GM21529 (cell line): Measurements from ENCODE around the gene RCBTB1.
"Not testable (repeated sequence)": the region's sequence is repeated elsewhere in the genome, so short reads cannot be mapped to it uniquely, and the experiment has no call there.

Experiments
- ATAC-seq: cut with Tn5 transposase; IDR thresholded peaks from one replicate; pipeline ENCODE4 v1.9.1; 2021; ENCODE audit not compliant: unreplicated experiment

The RCBTB1 gene

DNA sequence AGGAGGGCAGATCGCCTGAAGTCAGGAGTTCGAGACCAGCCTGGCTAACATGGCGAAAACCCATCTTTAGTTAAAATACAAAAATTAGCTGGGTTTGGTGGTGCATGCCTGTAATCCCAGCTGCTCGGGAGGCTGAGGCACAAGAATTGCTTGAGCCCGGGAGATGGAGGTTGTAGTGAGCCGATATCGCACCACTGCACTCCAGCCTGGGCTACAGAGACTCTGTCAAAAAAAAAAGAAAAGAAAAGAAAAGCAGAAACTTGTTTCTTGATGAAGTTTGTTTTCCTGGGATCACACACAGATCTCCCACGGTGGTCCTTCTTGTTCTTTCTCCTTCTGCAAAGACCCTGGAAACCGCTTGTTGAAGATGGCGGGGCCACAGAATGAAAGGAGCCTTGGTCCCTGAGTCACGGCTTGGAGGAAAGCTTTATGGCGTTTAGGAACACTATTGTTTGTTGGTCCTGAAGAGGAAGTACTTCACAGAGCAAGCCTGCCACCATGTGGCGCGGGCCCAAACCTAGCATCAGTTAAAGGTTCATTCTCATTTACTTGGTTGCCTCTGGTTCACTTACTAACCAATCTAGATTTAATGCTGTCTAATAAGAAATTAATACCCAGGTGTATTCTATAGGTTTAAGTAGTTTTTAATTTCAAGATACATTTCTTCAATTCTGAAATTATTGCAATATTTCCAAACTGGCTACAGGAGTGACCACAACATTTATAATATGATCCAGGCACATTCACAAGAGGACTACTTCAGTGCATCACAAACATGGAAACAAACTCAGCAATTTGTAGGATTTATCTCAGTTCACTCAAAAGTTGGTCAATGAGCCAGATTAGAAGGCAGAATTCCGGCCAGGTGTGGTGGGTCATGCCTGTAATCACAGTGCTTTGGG is 21.6 kb upstream of the RCBTB1 start:
- ATAC-seq, result peak; percentile 95

DNA sequence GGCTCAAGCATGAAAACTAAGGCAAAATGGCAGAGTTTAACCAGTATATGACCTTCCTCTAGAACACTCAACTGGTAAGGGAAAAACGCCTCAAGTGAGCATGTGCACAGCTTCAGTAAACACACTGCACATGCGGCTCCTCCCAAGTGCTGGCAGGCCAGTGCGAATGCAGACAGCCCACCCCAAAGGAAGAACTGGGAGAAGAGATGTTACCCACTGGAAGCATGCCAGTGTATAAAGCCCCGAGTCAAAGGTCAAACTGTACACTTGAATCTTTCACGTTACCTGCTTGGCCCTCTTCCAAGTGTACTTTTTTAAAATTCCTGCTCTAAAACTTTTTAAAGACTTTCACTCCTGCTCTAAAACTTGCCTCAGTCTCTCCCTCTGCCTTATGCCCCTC is 19.2 kb upstream of the RCBTB1 start:
- ATAC-seq, result no peak

DNA sequence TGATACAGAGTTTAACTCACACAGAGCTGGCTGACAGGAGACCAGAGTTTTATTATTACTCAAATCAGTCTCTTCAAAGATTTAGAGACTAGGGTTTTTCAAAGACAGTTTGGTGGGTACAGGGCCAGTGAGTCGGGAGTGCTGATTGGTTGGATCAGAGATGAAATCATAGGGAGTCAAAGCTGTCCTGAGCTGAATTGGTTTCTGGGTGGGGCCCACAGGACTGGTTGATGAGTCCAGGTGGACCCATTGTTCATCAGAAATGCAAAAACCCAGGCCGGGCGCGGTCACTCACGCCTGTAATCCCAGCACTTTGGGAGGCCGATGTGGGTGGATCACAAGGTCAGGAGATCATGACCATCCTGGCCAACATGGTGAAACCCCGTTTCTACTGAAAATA is 17.3 kb upstream of the RCBTB1 start:
- not testable (repeated sequence) for ATAC-seq

DNA sequence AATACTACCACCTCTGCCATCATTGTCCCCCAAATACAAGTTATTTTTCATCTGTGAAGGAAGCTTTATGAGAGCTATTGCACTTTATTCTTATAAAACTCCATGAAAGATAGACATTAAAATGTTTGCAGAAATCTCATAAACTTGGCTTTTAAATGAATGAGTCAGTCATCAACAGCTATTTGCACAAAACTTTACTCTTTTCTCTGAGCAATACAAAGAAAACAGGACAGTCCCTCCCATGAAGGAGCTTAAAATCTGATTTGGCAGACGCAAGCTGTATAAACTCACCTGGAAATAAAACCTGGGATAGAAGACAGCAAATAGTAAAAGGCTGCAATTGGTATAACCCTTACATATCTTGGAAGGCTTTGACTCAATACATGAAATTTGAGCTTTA is 16.6 kb upstream of the RCBTB1 start:
- ATAC-seq, result no peak

DNA sequence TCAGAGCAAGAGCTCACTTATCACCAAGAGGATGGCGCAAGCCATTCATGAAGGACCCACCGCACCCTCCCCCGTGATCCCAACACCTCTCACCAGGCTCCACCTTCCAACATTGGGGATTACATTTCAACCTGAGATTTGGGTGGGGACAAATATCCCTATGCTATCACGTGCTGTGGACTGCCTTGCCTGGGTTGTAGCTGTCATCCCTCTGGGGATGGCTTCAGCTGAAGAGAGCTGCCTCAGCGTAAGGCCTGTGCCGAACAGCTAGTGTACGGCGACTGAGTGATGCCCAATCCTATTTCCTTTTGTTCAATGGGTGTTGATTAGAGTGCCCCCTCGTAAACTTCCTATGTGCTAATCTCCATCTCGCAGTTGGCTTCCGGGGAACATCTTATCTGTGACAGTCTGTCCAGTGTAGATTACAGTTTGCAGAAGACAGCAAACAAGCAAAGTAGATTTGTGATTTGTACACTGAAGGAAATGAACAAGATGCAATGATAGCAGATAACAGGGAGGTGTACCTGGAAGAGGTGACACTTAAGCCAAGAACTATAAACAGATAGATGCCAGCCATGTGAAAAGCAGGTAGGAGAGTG is 11.8 kb upstream of the RCBTB1 start:
- ATAC-seq, result no peak

DNA sequence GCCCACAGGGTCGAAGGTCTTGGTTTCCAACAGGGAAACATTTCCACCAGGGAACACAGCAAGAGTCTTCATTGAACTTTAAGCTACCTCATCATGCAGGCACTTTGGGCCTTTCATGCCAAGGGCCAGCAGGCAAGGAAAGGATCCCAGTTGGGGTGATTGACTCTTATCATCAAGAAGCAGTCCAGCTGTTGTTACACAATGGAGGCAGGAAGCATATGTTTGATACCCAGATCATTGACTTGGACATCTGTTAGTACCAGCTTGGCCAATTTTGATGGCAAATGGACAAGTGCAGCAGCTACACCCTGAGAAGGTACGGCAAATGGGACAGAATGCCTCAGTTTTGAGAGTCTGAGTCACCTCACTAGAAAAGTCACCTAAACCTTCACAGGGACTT is 10.9 kb upstream of the RCBTB1 start:
- ATAC-seq, result no peak

DNA sequence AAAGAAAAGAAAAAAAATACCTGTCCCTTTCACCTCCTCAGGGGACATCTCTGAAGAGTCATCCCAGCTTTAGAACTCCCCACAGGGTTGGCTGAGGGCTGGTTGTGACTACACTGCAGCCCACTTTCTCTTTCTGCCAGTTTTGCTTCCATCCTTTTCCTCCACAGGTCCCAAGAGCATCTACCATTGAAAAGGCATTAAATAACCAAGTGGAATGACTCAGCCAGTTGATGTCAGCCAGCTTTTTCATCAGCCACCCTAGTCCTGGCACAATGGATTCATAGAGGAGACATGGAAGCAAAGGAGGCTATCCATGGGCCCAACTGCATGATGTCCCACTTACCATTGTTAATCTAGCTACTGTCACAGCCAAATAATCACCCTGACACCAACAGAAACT is 9.2 kb upstream of the RCBTB1 start:
- no peak for ATAC-seq

DNA sequence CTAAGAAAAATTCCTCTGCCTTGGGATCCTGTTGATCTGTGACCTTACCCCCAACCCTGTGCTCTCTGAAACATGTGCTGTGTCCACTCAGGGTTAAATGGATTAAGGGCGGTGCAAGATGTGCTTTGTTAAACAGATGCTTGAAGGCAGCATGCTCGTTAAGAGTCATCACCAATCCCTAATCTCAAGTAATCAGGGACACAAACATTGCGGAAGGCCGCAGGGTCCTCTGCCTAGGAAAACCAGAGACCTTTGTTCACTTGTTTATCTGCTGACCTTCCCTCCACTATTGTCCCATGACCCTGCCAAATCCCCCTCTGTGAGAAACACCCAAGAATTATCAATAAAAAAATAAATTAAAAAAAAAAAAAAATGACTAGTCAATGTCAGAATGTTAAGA is 8.5 kb upstream of the RCBTB1 start:
- ATAC-seq, result not testable (repeated sequence)

DNA sequence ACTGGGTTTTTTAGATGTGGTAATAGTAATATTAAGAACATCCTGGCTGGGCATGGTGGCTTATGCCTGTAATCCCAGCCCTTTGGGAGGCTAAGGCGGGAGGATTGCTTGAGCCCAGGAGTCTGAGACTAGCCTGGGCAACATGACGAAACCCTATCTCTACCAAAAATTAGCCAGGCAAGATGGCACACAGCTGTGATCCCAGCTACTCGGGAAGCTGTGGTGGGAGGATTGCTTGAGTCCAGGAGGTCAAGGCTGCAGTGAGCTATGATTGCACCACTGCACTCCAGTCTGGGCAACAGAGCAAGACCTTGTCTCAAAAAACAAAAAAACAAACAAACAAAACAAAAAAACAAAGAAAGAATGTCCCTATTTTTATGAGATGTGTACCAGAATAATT is 5.4 kb upstream of the RCBTB1 start:
- not testable (repeated sequence) for ATAC-seq

DNA sequence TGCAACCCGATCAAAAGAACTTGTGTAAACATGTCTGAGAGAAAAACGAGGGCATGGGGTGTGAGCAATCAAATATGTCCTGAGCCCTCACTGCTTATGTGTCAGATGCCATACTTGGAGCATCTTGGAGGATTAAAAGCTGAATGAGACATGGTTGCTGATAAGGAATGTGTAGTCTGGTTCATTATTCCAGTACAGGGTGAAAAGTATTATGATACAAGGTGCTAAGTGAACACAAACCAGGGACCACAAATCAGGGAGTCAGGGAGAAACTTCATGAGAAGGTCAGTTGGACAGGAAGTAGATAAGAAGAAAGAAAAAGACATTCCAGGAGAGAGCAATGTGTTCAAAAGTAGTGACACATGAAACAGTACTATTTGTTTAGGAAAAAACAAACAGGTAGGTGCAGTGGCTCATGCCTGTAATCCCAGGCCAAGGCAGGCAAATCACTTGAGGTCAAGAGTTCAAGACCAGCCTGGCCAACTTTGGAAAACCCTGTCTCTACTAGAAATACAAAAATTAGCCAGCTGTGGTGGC is 2.0 kb upstream of the RCBTB1 start:
- ATAC-seq, result no peak

DNA sequence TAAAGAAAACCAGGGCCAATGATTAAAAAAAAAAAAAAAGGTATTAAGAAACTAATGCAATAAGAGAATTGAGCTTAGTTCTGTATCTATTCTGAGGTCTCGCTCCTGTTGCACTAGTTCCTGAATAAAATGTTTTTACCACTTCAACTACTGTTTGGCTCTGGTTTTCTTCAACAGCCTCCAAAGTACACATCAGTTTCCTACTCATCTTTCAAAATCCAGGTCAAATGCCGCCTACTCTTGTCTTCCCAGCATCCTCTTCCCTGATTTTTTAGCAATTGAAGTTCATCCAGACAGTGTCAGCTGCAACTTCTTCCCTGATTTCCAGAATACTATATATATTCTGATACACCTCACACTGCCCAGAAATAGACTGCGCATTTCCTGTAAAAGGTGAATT is 1.4 kb upstream of the RCBTB1 start:
- ATAC-seq, result no peak

DNA sequence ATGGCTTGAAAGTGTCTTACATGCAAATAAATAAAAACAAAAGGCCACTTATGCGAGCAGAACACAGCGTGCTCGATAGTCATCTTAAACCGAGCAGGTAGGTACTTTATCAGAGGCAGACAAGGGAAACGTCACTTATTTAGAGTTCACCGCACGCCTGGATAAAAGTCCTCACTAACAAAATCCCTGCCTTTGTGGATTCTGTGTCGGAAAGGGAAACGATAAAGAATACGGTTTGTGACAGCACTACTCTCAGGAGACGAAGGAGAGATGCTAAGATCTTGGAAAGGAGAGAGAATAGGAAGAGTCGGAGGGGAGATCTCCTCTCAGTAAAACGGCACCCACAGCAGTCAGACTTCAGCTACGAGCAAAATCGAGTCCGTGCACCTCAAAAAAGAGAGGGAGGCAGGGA is 581 bp downstream of the RCBTB1 start:
- ATAC-seq, result peak; percentile 11

DNA sequence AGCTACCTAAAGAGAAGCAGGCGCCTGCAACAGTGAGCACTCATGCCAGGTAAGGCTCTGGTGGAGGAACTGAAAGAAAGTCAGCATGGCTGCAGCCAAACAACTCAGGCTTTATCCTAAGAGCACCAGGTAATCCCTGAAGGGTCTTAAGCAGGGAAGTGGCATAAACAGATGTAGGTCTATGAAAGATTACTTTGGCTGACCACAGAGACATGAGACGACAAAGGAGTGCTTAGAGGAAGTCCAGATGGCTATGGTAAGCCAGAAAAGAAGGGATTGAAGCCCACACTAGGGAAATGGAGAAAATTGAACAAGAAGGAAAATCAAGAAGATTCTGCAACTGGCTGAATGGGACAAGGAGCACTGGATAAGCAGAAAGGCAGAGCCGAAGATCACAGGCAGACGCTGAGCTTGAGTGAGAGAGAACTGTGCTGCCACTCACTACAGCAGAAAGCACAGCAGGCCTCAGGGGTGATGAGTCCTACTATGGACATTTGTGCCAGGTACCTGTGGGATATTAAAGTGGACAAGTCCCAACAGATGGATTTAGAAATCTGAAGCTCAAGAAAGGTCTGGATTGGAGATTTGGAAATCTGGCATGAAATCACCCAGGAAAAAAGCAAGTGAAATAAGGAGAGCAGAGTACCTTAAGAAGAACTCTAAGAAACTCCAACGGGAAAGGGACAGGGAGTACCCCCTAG is 4.2 kb downstream of the RCBTB1 start:
- ATAC-seq, result no peak

DNA sequence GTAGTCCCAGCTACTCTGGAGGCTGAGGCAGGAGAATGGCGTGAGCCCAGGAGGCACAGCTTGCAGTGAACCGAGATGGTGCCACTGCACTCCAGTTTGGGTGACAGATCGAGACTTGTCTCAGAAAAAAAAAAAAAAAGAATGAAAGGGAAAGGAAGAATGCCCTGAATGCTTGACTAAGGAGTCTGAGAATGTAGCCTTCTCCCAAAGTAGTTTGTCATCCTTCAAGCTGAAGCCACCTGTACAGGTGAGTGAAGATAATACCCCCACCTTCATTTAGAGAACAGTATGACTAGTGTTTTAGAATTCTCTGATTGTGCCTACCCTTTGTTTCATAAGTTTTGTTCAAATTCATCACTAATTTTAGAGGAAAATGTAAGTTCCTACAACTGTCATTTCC is 5.9 kb downstream of the RCBTB1 start:
- ATAC-seq, result no peak

DNA sequence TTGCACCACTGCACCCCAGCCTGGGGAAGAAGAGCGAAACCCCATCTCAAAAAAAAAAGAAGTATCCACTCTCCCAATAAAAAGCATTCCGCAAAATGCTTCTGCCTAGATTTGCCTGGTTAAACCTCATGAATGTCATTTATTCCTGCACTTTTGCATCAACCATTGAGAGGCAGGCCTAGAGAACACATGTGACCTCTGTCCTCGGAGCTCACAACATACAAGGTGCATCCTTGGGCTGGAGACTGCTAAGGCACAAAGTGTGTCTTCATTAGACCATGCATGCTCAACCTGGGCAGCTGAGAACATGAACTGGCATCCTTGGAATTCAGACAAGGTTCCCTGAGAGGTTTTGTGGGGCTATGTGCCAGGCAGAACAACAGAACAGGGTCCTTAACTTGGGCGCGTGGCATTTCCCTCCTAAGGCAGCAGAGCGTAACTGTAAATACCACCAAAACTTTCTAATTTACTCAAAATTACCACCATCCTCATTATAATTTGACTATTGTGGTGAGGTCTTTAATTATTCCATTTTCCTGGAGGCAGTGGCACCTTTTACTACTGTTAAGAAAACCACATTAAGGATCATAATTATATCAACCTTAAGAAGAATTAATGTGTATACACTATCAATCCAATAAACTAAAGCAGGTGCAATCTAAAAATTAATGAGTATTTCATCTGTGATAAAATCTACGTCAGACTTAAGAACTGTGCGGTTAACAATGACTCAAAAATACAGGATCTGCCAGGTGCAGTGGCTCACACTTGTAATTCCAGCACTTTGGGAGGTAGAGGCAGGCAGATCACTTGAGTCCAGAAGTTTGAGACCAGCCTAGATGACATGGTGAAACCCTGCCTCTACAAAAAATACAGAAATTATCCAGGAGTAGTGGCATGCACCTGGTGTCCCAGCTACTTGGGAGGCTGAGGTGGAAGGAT is 13.8 kb downstream of the RCBTB1 start:
- no peak for ATAC-seq

DNA sequence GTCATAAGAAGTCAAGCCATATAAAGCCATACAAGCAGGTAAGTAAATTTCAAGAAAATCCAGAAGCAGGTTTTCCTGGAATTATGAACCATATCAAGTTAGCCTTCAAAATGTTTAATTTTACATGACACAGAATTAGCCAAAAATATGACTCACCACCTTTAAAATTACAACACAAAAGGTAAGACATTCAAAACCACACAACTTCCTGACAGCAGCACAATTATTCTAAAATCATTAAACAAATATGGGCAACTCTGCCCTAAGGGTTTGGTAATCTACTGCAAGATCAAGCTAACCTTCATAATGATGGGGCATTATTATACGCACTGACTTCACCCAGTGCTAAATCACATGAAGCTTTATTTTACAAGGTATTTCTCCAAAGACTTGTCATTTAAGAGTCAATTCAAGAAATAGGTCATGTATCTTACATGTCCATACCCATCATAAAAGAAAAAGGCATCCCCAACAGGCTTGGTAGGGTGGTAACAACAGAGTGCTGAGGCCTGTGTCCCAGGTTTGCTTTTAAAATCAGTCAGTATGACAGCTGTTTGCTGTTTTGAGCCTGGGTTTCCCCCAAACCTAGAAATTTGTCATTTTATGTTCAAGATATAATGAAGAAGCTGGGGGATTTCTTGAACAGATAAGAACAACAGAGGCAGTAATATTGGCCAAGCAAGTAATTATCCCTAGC is 15.2 kb downstream of the RCBTB1 start:
- no peak for ATAC-seq

DNA sequence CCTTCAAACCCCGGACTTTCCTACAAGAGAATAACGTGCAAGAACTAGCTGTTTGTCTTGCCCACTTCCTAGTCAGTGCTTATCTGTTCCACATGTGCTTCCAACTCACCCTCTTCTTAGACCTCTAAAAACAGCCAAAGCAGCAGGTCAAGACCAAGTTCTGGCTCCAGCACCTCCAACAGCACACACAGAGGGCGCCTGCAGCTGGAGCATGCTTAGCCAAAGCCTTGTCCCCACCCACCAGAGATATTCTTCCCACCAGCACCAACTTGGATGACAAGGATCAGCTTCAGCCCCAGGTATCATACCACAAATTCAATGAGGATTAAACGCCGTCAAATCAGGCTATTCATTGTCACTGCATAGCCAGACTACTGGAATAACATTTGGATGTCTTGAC is 17.9 kb downstream of the RCBTB1 start:
- ATAC-seq, result no peak

DNA sequence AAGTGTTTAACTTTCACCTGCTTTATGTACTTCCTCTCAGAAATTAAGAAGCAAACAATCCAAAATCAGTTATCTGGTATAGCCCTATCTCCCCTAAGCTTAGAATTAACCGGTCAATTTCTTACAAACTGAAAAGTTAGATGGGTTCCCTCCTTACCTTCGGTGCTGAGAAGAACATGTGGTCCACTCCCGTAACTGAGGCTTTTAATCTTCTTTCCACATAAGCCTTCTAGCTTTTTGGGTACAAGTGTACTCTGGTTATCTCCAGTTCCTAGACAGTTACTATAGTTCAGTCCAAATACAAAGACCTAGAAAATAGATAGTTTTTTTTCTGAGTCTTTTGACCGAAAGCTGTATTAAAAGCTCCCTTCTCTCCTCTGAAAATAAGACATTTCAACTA is 18.9 kb downstream of the RCBTB1 start:
- ATAC-seq, result no peak

DNA sequence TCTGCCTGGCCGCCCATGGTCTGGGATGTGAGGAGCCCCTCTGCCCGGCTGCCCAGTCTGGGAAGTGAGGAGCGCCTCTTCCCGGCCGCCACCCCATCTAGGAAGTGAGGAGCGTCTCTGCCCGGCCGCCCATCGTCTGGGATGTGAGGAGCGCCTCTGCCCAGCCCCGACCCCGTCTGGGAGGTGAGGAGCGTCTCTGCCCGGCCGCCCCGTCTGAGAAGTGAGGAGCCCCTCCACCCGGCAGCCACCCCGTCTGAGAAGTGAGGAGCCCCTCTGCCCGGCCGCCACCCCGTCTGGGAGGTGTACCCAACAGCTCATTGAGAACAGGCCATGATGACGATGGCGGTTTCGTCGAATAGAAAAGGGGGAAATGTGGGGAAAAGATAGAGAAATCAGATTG is 19.9 kb downstream of the RCBTB1 start:
- not testable (repeated sequence) for ATAC-seq

DNA sequence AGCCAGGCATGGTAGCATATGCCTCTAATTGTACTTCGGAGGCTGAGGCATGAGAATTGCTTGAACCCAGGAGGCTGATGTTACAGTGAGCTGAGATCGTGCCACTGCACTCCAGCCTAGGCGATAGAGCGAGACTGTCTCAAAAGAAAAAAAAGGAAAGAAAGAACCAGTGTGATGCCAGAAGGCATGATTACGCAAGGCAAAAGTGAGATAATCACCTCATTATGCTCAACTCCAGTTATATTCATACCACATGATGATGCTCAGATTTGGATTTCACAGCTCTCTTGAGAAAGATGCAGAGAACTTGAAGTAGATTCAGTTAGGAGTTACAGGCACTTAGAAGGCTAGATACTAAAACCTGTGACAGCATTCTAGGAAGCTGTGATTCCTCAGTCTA is 21.8 kb downstream of the RCBTB1 start:
- ATAC-seq, result no peak
